Activated CD8-positive, alpha-beta T cell treated with anti-CD3 and anti-CD28 coated beads for 36 hours (primary cell): ENCODE measurements around the gene TMEM53. TPM values are rescaled to one million over a fixed set of nuclear protein-coding genes. Genes with fewer than 3 reads are reported as not detected.

ENCODE experiments used
- ATAC-seq: fragments of 200-7000 bp; cut with Tn5 transposase; one replicate; pipeline ENCODE4 v1.10.0; 2021; ENCODE audit warnings: mild to moderate bottlenecking, moderate library complexity
- CTCF ChIA-PET: fragments of 350-600 bp; sonication (Branson Sonifier 250); formaldehyde crosslinking; loops from one replicate; lab custom pipeline; 2021; ENCODE audit warnings: antibody characterized with exemption; lab: Charles Lee
- POLR2A ChIA-PET: fragments of 350-600 bp; sonication (Branson Sonifier 250); formaldehyde crosslinking; loops from one replicate; lab custom pipeline; 2021; ENCODE audit warnings: antibody characterized with exemption; lab: Charles Lee
- DNase-seq: peaks from one replicate; pipeline ENCODE4 v3.0.0-alpha.2; 2020
- H3K27ac Mint-ChIP-seq: one replicate; pipeline ENCODE4 v1.8.0; 2021; ENCODE audit warnings: mild to moderate bottlenecking, mixed read lengths
- H3K27me3 Mint-ChIP-seq: one replicate; pipeline ENCODE4 v1.8.0; 2021; ENCODE audit warnings: mixed read lengths
- H3K36me3 Mint-ChIP-seq: one replicate; pipeline ENCODE4 v1.8.0; 2021; ENCODE audit warnings: low read depth, mixed read lengths
- H3K4me1 Mint-ChIP-seq: one replicate; pipeline ENCODE4 v1.8.0; 2021; ENCODE audit warnings: low read depth, mixed read lengths
- H3K4me3 Mint-ChIP-seq: one replicate; pipeline ENCODE4 v1.8.0; 2021; ENCODE audit warnings: mild to moderate bottlenecking, moderate library complexity, mixed read lengths
- H3K9me3 Mint-ChIP-seq: one replicate; pipeline ENCODE4 v1.8.0; 2021; ENCODE audit warnings: mixed read lengths
- intact Hi-C: fragments of 100-400 bp; cut with micrococcal nuclease; formaldehyde crosslinking; loops from one replicate; pipeline ENCODE4 v1.10.0; 2022
- total RNA-seq, 2 experiments: library from RNA; stranded (reverse); gene quantifications; one replicate each; pipeline ENCODE4 v1.2.3, GENCODE V29; 2021
- TF ChIP-seq, protein P1 (sequence below): fragments of 200-600 bp; IDR thresholded peaks from one replicate; pipeline ENCODE4 v1.8.0; 2022; ENCODE audit warnings: antibody characterized with exemption, mild to moderate bottlenecking

TMEM53 gene
- total RNA-seq, 2 experiments from 2014 or later, result 2.3 to 3.5 TPM

DNA sequence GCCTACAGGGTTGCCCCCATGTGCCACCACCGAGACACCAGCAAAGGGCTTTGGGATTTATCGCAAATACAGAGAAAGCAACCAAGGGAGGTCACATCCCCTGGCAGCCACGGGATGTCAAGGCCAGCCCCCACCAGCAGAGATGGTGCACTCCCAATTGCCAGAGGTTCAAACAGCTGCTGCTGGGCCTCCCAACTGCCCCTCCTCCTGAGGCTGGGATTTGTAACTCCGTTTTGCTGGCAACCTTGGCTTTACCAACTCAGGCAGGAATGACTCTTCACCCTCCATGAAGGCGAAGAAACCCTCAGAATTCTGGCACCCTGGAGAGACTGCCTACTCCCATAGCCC is 11.6 kb downstream of the TMEM53 start:
- Mint-ChIP-seq H3K4me3 (no peak overlapping the region), H3K4me1 (peaks cover 15% of the 10 kb centered on the region), H3K27ac (no peak overlapping the region), H3K9me3 (no peaks in the 10 kb centered on the region), H3K27me3 (no peaks in the 10 kb centered on the region), H3K36me3 (no peaks in the 10 kb centered on the region)
- CTCF ChIA-PET, result interaction anchor here (1.8 to 4.8 kb wide), 2 partner anchors 10 to 12 kb away, joined by 7 to 43 read pairs; partner anchors contain the start of genes ARMH1 and TMEM53
- intact Hi-C loops, result no loop called here
- POLR2A ChIA-PET, result interaction anchor here (1.5 to 2.0 kb wide), 2 partner anchors 10 to 11 kb away, joined by 4 to 6 read pairs; no protein-coding TSS in a partner anchor
- DNase-seq (no peak), ATAC-seq (no peak)
- TF ChIP-seq, protein P1, sequence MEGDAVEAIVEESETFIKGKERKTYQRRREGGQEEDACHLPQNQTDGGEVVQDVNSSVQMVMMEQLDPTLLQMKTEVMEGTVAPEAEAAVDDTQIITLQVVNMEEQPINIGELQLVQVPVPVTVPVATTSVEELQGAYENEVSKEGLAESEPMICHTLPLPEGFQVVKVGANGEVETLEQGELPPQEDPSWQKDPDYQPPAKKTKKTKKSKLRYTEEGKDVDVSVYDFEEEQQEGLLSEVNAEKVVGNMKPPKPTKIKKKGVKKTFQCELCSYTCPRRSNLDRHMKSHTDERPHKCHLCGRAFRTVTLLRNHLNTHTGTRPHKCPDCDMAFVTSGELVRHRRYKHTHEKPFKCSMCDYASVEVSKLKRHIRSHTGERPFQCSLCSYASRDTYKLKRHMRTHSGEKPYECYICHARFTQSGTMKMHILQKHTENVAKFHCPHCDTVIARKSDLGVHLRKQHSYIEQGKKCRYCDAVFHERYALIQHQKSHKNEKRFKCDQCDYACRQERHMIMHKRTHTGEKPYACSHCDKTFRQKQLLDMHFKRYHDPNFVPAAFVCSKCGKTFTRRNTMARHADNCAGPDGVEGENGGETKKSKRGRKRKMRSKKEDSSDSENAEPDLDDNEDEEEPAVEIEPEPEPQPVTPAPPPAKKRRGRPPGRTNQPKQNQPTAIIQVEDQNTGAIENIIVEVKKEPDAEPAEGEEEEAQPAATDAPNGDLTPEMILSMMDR, result no peak

DNA sequence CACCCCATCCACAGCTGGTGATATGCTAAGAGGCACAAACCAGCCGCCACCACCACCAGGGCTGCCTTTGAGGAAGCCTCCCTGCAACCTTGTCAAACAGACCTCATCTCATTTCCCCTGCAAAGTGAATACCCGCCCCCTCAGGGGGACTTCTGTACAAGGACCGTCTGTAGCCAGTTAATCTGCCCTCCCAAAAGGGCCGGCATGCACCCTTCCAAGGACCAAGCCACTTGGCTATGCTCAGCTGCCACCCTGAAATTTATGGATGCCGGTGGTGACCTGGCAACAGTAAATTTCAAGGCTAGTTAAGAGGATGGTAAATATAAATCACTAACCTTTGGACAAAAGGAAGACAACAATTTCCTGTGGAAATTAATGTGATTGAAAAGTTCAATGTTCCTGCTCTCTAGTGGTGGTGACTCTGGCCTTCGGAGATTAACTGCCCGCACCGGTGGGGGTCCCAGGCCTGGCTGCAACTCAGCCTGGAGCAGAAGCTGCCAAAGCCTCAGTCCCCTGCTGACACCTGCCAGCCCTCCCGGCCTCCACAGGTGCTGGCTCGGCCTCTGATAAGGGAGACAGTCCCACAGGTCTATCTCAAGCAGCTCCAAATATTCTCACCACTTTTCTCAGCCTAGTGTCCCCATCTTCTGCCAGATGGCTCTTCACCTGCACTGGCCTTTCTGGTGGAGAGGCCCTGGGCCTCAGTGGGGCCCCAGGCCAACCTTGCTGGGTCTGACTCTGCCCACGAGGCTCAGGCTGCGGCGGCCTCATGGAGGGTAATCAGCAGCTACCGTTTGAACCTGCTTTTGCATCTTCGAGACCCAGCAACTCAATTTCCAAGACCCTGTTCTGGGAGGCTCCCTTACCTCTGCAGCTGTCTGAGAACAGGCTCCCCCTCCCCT is 12.2 kb downstream of the TMEM53 start:
- H3K9me3 Mint-ChIP-seq, result no peaks in the 10 kb centered on the region
- no peak overlapping the region for H3K4me3 Mint-ChIP-seq
- ATAC-seq (no peak), DNase-seq (no peak)
- TF ChIP-seq, protein P1, result no peak
- ChIA-PET POLR2A (interaction anchor here (0.9 to 2.0 kb wide), 3 partner anchors 10 to 59 kb away, joined by 3 to 6 read pairs (median 4); no protein-coding TSS in a partner anchor), CTCF (interaction anchor here (1.8 to 4.8 kb wide), 2 partner anchors 9 to 13 kb away, joined by 7 to 43 read pairs; partner anchors contain the start of genes ARMH1 and TMEM53)
- no peaks in the 10 kb centered on the region for H3K27me3 Mint-ChIP-seq
- H3K4me1 Mint-ChIP-seq, result peaks cover 15% of the 10 kb centered on the region
- intact Hi-C loops, result no loop called here
- H3K36me3 Mint-ChIP-seq, result no peaks in the 10 kb centered on the region
- H3K27ac Mint-ChIP-seq, result no peak overlapping the region

DNA sequence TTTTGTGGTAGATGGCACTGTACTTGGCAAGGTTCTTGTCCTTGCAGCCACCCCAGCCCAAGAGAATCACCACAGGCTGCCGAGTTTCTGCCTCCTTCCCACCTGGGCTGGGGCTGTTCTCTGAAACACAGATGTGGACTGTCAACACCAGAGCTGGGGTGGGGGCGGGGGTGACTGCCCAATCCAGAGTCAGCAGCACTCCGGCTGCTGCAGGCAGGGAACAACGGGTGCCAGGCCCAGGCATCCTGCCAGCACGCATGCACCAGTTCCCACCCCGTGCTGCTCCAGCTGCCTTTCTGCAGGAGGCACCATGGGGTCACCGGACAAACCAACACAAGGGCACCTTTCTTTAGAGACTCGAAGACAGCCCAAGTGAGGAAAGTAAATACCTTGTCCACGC is 14.1 kb downstream of the TMEM53 start:
- DNase-seq (no peak), ATAC-seq (no peak)
- peaks cover 14% of the 10 kb centered on the region for H3K4me1 Mint-ChIP-seq
- H3K9me3 Mint-ChIP-seq, result no peaks in the 10 kb centered on the region
- no peaks in the 10 kb centered on the region for H3K27me3 Mint-ChIP-seq
- H3K4me3 Mint-ChIP-seq, result no peak overlapping the region
- intact Hi-C loops, result no loop called here
- CTCF ChIA-PET, result interaction anchor here (0.7 to 1.0 kb wide), 2 partner anchors 8 to 269 kb away, joined by 3 read pairs; no protein-coding TSS in a partner anchor
- POLR2A ChIA-PET, result interaction anchor here (0.6 to 1.8 kb wide), 2 partner anchors 61 to 954 kb away, joined by 3 to 5 read pairs; no protein-coding TSS in a partner anchor
- TF ChIP-seq, protein P1, result no peak
- H3K27ac Mint-ChIP-seq, result no peak overlapping the region
- no peaks in the 10 kb centered on the region for H3K36me3 Mint-ChIP-seq

DNA sequence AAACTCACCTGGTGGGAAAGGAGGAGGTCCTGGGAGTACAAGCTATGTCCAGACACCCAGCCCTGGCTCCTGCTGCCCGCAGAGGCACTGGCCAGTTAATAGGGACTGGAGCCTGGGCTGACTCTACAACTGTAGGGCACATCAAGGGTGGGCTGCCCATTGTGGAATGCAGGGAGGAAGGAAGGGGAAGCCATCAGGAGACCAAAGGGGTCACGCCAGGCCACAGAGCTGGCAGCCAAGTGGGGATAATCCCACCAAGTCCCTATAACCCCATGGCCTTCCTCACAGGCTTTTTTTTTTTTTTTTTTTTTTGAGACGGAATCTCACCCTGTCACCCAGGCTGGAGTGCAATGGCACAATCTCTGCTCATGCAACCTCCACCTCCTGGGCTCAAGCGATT is 14.7 kb downstream of the TMEM53 start:
- no peaks in the 10 kb centered on the region for H3K27me3 Mint-ChIP-seq
- peaks cover 8% of the 10 kb centered on the region for H3K4me1 Mint-ChIP-seq
- no peaks in the 10 kb centered on the region for H3K9me3 Mint-ChIP-seq
- TF ChIP-seq, protein P1, result no peak
- DNase-seq (no peak), ATAC-seq (no peak)
- ChIA-PET CTCF (interaction anchor here (1.0 to 1.1 kb wide), 2 partner anchors 8 to 10 kb away, joined by 3 read pairs; no protein-coding TSS in a partner anchor), POLR2A (interaction anchor here (0.6 to 1.8 kb wide), 2 partner anchors 62 to 953 kb away, joined by 3 to 5 read pairs; no protein-coding TSS in a partner anchor)
- intact Hi-C loops, result no loop called here
- no peak overlapping the region for H3K27ac Mint-ChIP-seq
- H3K4me3 Mint-ChIP-seq, result no peak overlapping the region
- H3K36me3 Mint-ChIP-seq, result no peaks in the 10 kb centered on the region
